Lower lobe of right lung (tissue), 2 donors: Measurements from ENCODE around the gene SLC24A3. TPM values are rescaled to one million over a fixed set of nuclear protein-coding genes. Genes with fewer than 3 reads are reported as not detected.
A peak's percentile ranks its signal among the peaks of the same experiment; 100 is the strongest.

Experiments used
- ATAC-seq, 2 donors: fragments of 200-7000 bp; cut with Tn5 transposase; one replicate each; pipeline ENCODE4 v1.9.1; 2020 to 2022; ENCODE audit warnings: mild to moderate bottlenecking in 2 of 2, moderate library complexity in 2 of 2
- DNase-seq: peaks from one replicate; pipeline ENCODE4 v3.0.0-alpha.2; 2020
- H3K27ac ChIP-seq: fragments of 200-600 bp; one replicate; pipeline ENCODE4 v1.8.0; 2022
- H3K27me3 ChIP-seq: fragments of 200-600 bp; one replicate; pipeline ENCODE4 v1.8.0; 2022; ENCODE audit warnings: low read depth
- H3K36me3 ChIP-seq: fragments of 200-600 bp; one replicate; pipeline ENCODE4 v1.8.0; 2022; ENCODE audit warnings: mild to moderate bottlenecking
- H3K4me1 ChIP-seq: fragments of 200-600 bp; one replicate; pipeline ENCODE4 v1.8.0; 2022
- H3K4me3 ChIP-seq: fragments of 200-600 bp; one replicate; pipeline ENCODE4 v1.8.0; 2022; ENCODE audit warnings: mild to moderate bottlenecking
- H3K9me3 ChIP-seq: fragments of 200-600 bp; one replicate; pipeline ENCODE4 v1.8.0; 2022
- intact Hi-C: fragments of 100-400 bp; cut with DNase I; formaldehyde crosslinking; loops from one replicate; pipeline ENCODE4 v1.11.0; 2022
- total RNA-seq: library from RNA; stranded (reverse); fragmentation: NEBNext Ultra II Directional; extraction: Animal tissue kit (Norgen Biotek cat#: 25700); gene quantifications from one replicate; pipeline ENCODE4 v1.2.1, GENCODE V29; 2021
- TF ChIP-seq, protein P1 (sequence below): fragments of 200-600 bp; IDR thresholded peaks from one replicate; pipeline ENCODE4 v1.8.0; 2022; ENCODE audit warnings: antibody characterized with exemption, mild to moderate bottlenecking
- donor health status: DM: no; HTN: yes; CAD: no; lungs with severe emphysema.

The SLC24A3 gene
- total RNA-seq, 1 donor from 2014 or later = 7.9 TPM

DNA sequence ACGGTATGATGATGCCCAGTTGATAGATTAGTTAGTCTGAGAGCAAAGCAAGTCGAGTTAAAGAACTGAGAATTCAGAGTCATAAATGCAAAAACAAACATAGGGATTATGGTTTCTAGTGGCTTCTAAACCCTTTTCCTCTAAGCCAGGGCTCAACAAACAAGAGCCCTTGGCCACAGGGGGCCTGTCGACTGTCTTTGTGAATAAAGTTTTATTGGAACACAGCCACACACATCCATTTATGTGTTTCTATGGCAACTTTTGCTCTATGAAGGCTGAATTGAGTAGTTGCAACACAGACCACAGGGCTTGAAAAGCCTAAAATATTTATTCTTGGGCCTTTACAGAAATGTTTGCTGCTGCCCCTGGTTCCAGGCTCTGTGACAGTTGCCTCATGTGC is 76.2 kb downstream of the SLC24A3 start:
- Histone ChIP-seq H3K36me3 (no peaks in the 10 kb centered on the region), H3K4me1 (no peaks in the 10 kb centered on the region), H3K9me3 (no peaks in the 10 kb centered on the region), H3K27me3 (no peaks in the 10 kb centered on the region), H3K27ac (no peak overlapping the region), H3K4me3 (no peak overlapping the region)
- DNase-seq (no peak), ATAC-seq (no peak)
- TF ChIP-seq, protein P1, sequence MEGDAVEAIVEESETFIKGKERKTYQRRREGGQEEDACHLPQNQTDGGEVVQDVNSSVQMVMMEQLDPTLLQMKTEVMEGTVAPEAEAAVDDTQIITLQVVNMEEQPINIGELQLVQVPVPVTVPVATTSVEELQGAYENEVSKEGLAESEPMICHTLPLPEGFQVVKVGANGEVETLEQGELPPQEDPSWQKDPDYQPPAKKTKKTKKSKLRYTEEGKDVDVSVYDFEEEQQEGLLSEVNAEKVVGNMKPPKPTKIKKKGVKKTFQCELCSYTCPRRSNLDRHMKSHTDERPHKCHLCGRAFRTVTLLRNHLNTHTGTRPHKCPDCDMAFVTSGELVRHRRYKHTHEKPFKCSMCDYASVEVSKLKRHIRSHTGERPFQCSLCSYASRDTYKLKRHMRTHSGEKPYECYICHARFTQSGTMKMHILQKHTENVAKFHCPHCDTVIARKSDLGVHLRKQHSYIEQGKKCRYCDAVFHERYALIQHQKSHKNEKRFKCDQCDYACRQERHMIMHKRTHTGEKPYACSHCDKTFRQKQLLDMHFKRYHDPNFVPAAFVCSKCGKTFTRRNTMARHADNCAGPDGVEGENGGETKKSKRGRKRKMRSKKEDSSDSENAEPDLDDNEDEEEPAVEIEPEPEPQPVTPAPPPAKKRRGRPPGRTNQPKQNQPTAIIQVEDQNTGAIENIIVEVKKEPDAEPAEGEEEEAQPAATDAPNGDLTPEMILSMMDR = no peak
- intact Hi-C loops = no loop called here

DNA sequence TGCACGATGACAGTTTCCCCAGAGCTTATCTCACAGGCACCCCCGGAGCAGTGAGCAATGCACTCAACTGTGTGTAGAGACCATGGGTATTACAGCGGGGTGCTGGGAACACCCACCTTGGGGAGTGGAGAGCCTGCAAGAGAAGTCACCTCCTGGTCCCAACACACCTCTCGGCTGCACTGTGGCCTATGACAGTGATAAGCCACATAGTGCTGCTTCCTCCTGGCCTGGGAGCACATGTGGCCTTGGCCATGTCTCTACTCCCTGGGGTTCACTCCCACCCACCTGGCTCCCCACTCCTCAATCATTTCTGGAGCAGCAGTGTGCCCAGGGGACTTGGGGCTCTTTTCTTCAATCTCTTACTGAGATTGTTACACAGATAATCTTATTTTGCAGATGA is 77.0 kb downstream of the SLC24A3 start:
- H3K4me1 ChIP-seq = no peaks in the 10 kb centered on the region

DNA sequence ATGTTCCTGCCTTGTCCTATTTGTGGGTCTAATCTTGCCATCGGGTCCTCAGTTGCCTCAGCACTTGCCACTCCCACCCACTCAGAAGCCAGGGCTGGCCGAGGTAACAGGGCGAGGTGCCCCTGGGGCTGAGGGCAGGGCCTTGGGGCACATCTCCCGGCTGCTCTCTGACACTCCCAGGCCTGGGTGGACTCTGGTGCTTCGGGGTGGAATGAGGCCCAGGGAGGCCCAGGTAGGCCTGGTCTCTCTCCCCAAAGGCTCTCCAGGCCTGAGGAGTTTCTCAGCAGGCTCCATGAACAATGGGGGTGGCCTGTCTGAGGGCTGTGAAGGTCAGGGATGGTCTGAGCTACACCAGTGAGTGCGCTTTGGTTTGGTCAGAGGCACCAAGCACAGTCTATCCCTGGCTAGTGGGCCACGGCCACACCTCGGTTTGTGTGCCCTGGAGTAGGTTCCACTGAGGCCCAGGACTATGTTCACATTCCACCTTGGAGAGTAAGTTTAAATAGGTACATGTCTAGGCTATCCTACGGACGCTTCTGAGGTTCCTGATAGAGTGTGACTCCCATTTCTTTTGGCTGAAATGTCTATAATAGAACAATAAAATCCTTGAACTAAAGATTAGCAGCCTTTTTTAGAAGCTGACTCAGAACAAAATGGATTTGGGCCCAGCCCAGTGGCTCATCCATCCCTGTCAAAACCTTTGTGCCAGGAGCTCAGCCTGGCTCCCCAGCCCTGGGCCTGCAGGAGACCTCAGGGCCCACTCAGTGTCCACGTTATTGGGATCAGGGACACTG is 78.8 kb downstream of the SLC24A3 start:
- ATAC-seq = peak in 1 of 2 donors; percentile 29
- H3K4me3 ChIP-seq = no peak overlapping the region
- TF ChIP-seq, protein P1 = no peak
- intact Hi-C loops = no loop called here
- H3K36me3 ChIP-seq = no peaks in the 10 kb centered on the region
- H3K27ac ChIP-seq = no peak overlapping the region
- no peaks in the 10 kb centered on the region for H3K27me3 ChIP-seq
- H3K9me3 ChIP-seq = no peaks in the 10 kb centered on the region
- no peak for DNase-seq
- H3K4me1 ChIP-seq = no peaks in the 10 kb centered on the region

More for the DNA sequence above, 77.0 kb downstream of the SLC24A3 start:
- Histone ChIP-seq H3K9me3 (no peaks in the 10 kb centered on the region), H3K36me3 (no peaks in the 10 kb centered on the region), H3K4me3 (no peak overlapping the region), H3K27me3 (no peaks in the 10 kb centered on the region), H3K27ac (no peak overlapping the region)
- intact Hi-C loops = no loop called here
- TF ChIP-seq, protein P1 = no peak
- DNase-seq (no peak), ATAC-seq (no peak)

DNA sequence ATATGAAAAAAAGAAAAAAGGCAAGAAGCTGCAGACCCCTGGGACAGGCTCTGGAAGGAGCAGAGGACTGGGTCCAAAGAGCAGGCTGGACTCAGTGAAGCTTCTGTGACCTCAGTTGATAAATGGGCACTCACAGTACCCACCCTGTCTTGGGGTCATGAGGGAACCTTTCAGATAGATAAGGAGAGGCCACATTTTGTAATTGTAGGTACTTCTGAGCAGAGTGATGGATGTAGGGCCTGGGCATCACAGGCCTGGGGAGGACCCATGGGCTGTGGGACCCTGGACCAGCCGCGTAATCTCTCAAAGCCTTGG is 79.3 kb downstream of the SLC24A3 start:
- intact Hi-C loops = no loop called here
- DNase-seq = no peak
- H3K9me3 ChIP-seq = no peaks in the 10 kb centered on the region
- no peak for ATAC-seq
- no peaks in the 10 kb centered on the region for H3K27me3 ChIP-seq
- TF ChIP-seq, protein P1 = no peak
- no peaks in the 10 kb centered on the region for H3K4me1 ChIP-seq
- H3K27ac ChIP-seq = no peak overlapping the region
- no peak overlapping the region for H3K4me3 ChIP-seq
- H3K36me3 ChIP-seq = no peaks in the 10 kb centered on the region

DNA sequence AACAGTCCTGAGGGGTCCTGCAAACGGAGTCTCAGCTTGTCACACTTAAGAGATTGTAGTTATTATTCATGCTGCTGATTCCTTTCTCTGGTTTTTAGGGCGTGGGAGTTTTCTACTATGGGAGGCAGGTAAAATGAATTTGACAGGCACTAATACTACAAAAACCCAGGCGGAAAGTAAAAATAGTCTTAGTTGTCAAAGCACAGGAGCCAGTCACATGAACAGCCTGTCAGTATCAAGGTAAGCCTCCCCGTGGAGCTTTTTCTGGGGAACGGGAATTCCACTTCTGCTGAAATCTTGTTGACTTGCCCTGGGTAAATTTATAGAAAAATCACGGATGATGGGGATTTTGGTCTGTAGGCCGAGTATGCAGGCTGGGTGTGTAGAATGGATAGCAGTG is 79.8 kb downstream of the SLC24A3 start:
- H3K4me1 ChIP-seq = no peaks in the 10 kb centered on the region
- no peaks in the 10 kb centered on the region for H3K27me3 ChIP-seq
- DNase-seq (no peak), ATAC-seq (no peak)
- H3K9me3 ChIP-seq = no peaks in the 10 kb centered on the region
- no peaks in the 10 kb centered on the region for H3K36me3 ChIP-seq
- TF ChIP-seq, protein P1 = no peak
- H3K4me3 ChIP-seq = no peak overlapping the region
- intact Hi-C loops = no loop called here
- H3K27ac ChIP-seq = no peak overlapping the region
